Pons (tissue), 1 donor: Measurements from ENCODE around the gene FBRS.
"Not testable (repeated sequence)": the region's sequence is repeated elsewhere in the genome, so short reads cannot be mapped to it uniquely, and the experiment has no call there.

Source experiments
- DNase-seq: peaks from one replicate; pipeline ENCODE4 v3.0.0-alpha.2; 2016; ENCODE audit warnings: low spot score

Gene FBRS

DNA sequence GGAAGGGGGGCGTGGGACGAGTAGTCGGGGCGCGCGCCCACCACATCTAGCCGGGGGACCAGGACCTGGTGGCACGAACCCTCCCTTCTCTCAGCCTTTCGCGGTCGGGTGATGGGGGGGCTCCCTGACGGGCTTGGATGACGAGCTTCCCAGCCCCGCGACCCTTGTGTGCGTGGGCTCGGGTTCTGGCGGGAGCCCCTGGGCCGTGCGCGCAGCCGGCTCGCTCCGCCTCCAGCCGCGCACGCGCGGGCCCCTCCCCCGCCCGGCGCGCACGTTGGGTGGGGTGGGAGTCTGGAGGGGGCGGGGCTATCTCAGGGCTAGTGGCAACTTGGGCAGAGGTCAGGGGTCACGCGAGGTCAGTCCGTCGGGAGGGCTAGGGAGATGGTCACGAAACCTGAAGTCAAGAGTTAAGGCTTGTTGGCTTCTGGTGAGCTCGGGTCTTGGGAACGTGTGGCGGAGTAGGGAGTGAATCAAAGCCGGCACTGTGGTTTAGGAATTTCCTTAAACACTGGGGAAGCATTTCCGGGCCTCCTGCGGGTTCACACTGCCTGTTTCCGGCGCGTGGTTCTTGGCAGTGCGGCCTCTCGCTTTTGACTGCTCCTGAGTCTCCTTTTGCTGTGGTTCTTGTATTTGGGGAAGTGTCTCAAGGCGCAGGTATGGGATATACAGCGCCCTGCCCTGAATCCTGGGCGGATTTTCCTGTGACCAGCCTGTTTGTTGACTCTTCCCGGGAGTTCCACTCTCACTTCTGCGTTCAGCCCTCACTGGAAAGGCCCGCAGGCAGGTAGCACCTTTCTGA, 40.8 kb downstream of the FBRS start, which contains the start of gene SRCAP:
SRCAP (plus strand) TSS at position 356 of the 799 bp plus-strand sequence. CDS start 1,654 bp downstream, outside the sequence.
- peak; percentile 80 for DNase-seq

GRCh38 chr16:30699615-30700099, 41.4 kb downstream of the FBRS start:
- DNase-seq = no peak

GRCh38 chr16:30700491-30700890, 42.3 kb downstream of the FBRS start:
- no peak for DNase-seq

GRCh38 chr16:30700971-30701370, 42.7 kb downstream of the FBRS start:
- DNase-seq = no peak

GRCh38 chr16:30703071-30703470, 44.8 kb downstream of the FBRS start:
- not testable (repeated sequence) for DNase-seq

DNA sequence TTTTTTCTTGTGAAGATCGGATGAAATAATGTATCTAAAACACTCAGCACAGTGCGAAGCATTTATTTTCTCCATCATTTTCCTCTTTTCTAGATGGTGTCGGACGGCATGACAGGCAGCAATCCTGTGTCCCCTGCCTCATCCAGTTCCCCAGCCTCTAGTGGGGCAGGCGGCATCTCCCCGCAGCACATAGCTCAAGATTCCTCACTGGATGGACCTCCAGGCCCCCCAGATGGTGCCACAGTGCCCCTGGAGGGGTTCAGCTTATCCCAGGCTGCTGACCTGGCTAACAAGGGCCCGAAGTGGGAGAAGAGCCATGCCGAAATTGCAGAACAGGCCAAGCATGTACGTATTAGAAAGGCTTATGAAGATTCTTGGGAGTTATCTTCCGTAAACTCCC, 45.7 kb downstream of the FBRS start:
- DNase-seq = no peak

GRCh38 chr16:30706046-30706445, 47.8 kb downstream of the FBRS start:
- no peak for DNase-seq

DNA sequence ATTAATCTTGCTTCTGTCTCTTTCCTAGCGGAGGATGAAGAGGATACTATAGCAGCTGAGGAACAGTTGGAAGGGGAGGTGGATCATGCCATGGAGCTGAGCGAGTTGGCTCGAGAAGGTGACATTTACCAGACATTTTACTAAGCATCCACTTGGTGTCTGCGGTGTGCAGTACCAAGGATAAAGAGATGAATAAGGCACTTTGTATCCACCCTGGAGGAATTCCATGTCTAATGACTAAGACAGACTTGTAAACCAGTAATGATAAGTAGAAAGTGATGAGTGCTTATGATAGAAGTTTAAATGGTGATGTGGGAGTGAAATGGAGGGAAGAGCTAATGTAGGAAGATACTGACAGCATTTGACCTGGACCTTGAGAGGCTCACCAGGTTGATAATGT, 52.7 kb downstream of the FBRS start:
- no peak for DNase-seq

- no peak for DNase-seq
Measured at GRCh38 chr16:30711712-30712111, 53.5 kb downstream of the FBRS start.

DNA sequence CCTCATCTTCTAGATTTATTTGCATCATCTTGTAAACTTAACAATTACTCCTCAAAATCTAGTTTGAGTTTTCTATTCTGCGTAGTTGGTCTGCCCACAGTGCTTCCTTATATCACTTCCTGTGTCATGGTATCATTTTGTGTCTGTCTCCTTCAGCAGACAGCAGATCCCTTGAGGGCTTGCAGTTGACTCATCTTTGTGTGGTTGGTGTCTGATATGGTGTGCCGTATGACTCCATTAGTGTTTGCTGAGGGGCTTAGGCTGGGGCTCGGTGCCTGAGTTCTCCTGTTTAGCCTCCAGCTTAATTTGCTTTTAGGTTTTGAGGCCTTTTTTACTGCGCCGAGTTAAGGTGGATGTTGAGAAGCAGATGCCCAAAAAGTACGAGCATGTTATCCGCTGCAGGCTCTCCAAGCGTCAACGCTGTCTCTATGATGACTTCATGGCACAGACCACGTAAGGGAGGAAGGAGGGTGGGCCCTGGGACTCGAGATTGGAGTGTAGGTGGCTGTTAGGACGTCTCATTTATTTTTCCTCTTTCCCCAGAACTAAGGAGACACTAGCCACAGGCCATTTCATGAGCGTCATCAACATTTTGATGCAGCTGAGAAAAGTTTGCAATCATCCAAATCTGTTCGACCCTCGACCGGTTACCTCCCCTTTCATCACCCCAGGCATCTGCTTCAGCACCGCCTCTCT, 57.7 kb downstream of the FBRS start:
- no peak for DNase-seq

GRCh38 chr16:30720086-30720485, 61.9 kb downstream of the FBRS start:
- no peak for DNase-seq
